ENCODE data around the gene C19orf25. TPM values are rescaled to one million over a fixed set of nuclear protein-coding genes. Genes with fewer than 3 reads are reported as not detected.

The C19orf25 gene
- total and polyA plus RNA-seq, 9 of the 15 experiments (the other 6 are each of a cell fraction or from before 2014, with no cell fraction given), result 0.79 to 96.0 (median 36.1) TPM

DNA sequence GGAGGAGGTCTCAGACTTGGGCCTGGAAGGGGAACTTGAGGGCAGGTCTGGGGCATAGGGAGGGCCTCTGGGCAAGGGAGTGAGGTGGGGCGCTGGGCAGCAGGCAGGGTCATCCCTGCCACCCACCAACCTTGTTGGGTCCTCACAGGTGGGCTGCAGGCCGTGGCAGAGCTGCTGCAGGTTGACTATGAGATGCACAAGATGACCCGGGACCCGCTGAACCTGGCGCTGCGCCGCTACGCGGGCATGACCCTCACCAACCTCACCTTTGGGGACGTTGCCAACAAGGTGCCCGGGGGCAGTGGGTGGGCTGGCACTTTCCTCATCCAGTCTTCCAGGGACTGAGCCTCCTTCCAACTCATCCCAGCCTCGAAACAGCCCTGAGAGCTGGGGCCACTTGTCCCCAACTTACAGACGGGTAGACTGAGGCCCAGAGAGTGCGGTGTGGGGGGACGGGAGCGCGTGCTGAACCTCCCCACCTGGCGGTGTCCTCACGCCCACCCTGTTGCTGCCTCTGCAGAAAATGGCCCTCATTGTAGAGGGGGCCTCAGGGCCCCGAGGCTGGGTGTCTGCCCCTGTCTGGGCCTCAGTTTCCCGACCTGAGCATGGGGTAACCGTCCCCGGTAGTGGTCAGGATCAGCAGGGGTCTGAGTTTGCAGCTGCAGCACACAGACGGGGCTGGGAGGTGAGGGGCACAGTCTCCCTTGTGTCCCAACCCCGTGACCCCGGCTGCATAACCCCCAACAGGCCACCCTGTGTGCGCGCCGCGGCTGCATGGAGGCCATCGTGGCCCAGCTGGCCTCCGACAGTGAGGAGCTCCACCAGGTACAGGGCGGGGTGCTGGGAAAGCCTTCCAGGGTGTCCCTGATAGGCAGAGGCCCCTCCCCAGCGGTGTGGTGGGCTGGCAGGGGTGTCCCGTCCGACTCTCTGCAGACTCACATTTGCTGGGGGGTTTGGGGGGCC is 18.7 kb downstream of the C19orf25 start (continued):
- TF ChIP-seq, protein P1, sequence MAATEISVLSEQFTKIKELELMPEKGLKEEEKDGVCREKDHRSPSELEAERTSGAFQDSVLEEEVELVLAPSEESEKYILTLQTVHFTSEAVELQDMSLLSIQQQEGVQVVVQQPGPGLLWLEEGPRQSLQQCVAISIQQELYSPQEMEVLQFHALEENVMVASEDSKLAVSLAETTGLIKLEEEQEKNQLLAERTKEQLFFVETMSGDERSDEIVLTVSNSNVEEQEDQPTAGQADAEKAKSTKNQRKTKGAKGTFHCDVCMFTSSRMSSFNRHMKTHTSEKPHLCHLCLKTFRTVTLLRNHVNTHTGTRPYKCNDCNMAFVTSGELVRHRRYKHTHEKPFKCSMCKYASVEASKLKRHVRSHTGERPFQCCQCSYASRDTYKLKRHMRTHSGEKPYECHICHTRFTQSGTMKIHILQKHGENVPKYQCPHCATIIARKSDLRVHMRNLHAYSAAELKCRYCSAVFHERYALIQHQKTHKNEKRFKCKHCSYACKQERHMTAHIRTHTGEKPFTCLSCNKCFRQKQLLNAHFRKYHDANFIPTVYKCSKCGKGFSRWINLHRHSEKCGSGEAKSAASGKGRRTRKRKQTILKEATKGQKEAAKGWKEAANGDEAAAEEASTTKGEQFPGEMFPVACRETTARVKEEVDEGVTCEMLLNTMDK (IDR thresholded peaks at IDR 0.05; ENCODE audit: borderline replicate concordance, insufficient read depth, low read depth, low read length, poor library complexity, severe bottlenecking), result no peak
- TF ChIP-seq PCBP2 (IDR thresholded peaks at IDR 0.05; ENCODE audit: low read depth, low read length, poor library complexity, severe bottlenecking) (no peak), RBM25 (IDR thresholded peaks at IDR 0.05; ENCODE audit: low read depth, low read length, severe bottlenecking) (peak; percentile 72), PPARD (CRISPR knock-in tag; IDR thresholded peaks at IDR 0.05) (no peak), ZNF316 (IDR thresholded peaks at IDR 0.05) (no peak), ZNF436 (CRISPR knock-in tag; IDR thresholded peaks at IDR 0.05) (no peak), MTA2 (IDR thresholded peaks at IDR 0.05; ENCODE audit: low read depth) (no peak), BCOR (IDR thresholded peaks at IDR 0.05) (peak; percentile 75), WHSC1 (IDR thresholded peaks at IDR 0.05; ENCODE audit: low read length) (no peak), HNRNPL (IDR thresholded peaks at IDR 0.05; ENCODE audit: low read depth, low read length) (0 out of 2 replicates have a peak, but pooled peaks have one; percentile 63), GABPB2 (CRISPR knock-in tag; conservative IDR thresholded peaks at IDR 0.05) (no peak)
- TF ChIP-seq, protein P2, sequence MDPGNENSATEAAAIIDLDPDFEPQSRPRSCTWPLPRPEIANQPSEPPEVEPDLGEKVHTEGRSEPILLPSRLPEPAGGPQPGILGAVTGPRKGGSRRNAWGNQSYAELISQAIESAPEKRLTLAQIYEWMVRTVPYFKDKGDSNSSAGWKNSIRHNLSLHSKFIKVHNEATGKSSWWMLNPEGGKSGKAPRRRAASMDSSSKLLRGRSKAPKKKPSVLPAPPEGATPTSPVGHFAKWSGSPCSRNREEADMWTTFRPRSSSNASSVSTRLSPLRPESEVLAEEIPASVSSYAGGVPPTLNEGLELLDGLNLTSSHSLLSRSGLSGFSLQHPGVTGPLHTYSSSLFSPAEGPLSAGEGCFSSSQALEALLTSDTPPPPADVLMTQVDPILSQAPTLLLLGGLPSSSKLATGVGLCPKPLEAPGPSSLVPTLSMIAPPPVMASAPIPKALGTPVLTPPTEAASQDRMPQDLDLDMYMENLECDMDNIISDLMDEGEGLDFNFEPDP (CRISPR knock-in tag; IDR thresholded peaks at IDR 0.05), result no peak
- TF ChIP-seq, protein P3, sequence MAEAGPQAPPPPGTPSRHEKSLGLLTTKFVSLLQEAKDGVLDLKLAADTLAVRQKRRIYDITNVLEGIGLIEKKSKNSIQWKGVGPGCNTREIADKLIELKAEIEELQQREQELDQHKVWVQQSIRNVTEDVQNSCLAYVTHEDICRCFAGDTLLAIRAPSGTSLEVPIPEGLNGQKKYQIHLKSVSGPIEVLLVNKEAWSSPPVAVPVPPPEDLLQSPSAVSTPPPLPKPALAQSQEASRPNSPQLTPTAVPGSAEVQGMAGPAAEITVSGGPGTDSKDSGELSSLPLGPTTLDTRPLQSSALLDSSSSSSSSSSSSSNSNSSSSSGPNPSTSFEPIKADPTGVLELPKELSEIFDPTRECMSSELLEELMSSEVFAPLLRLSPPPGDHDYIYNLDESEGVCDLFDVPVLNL (CRISPR knock-in tag; IDR thresholded peaks at IDR 0.05; ENCODE audit: low read depth), result no peak

Measured in K562 (cell line).